HG02798 (cell line): ENCODE data around the gene COG2.

ENCODE experiments used
- ATAC-seq: cut with Tn5 transposase; IDR thresholded peaks from one replicate; pipeline ENCODE4 v1.9.1; 2021; ENCODE audit warnings: mild to moderate bottlenecking; ENCODE audit not compliant: unreplicated experiment, poor library complexity

The COG2 gene

GRCh38 chr1:230668227-230668626 is 25.9 kb downstream of the COG2 start:
- ATAC-seq = no peak

DNA sequence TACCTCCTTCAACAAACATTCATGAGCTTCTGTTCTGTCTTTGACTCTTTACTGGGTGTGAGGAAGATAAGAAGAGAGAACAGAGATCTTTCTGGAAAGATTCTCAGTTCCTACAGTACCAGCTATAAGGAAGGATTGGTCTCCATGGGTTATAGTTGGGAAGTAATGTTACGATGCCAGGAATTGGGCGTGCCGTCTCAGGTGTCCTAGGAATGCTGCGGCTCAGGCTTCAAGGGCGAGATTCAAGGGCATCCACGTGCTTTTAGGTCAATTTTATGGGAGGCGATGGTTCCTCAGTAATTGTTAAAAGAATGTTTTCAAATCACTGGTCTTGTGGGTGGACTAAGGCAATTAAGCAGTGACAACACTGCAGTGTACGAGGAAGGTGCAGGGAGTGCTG is 27.3 kb downstream of the COG2 start:
- ATAC-seq = no peak

DNA sequence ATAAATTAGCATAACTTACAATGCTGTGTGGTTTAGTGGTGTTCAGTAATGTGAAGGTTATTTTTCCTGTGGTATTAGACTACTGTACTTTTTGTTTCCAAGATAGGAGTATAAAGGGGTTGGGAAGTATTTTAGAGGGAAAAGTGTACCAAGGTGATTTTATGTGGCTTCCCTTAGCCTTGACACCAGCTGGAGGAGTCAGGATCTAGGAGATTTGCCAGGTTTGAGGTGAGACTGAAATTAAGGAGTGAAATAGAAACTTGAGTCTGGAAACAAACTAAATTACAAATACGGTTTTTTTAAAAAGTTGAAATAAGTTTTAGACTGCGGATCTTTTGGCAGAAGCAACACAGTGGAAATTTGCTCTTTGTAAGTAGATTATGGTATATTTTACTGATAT is 32.3 kb downstream of the COG2 start:
- ATAC-seq = no peak

GRCh38 chr1:230677200-230677599 is 34.9 kb downstream of the COG2 start:
- no peak for ATAC-seq

DNA sequence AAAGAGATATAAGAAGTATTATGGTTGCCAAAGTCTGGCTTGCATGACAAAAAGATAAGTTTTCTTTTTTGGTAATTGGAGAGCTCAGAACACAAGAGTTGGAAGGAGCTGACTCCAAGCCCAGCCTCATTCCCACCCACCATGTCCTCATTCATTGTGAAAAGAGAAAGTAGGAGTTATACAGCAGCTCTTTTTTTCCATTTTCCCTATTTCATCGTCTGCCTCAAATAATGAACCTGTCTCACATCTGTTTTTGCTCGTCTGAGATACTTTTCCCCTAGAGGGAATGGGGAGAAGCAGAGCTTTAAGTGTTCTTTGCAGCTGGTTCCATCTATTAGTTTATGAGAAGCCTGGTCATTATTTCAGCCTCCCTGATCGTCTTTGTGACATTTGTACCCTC is 36.9 kb downstream of the COG2 start:
- no peak for ATAC-seq

- ATAC-seq = no peak
Measured at GRCh38 chr1:230679825-230680224, 37.5 kb downstream of the COG2 start.

- ATAC-seq = no peak
Measured at GRCh38 chr1:230680300-230681025, 38.2 kb downstream of the COG2 start.

GRCh38 chr1:230681599-230681998 is 39.3 kb downstream of the COG2 start:
- ATAC-seq = no peak

DNA sequence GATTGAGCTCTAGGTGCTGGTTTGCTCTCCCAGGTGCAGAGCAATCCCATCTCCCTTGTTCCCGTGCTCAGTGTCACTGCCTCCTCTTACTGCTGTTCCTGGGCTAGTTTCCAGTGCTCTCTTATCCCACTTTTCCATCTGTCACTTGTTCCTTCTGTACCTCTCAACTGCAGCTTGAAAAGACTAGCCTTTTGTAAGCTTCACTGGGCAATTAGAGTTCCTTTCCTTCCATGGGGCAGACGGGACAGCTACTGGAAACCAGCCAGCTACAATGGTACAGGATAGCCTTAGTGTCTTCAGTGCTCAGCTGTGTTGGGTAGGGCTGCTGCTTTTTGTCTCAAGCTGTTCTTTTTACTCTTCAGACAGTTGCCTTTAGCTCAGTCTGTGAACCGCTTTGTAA is 40.0 kb downstream of the COG2 start:
- no peak for ATAC-seq

- ATAC-seq = no peak
Measured at GRCh38 chr1:230682882-230683610, 40.8 kb downstream of the COG2 start.

- ATAC-seq = no peak
Measured at GRCh38 chr1:230684146-230684545, 41.9 kb downstream of the COG2 start.

DNA sequence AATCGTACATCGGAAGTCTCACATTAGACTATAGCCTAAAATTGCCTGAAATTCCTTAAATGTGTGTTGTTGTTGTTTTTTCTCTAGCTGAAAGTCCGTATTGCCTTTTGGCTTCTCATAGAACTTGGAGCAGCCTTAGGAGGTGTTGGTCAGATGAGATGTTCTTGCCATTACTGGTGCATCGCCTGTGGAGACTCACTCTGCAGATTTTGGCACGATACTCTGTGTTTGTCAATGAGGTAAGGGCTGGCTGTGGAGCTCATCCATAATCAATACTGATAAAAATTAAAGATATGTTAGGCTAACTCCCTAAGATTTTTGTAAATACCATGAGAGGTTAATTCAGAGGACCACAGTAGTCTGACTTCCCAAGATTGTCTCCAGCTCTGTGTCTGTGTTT is 42.7 kb downstream of the COG2 start:
- ATAC-seq = no peak

- ATAC-seq = no peak
Measured at GRCh38 chr1:230686747-230687146, 44.5 kb downstream of the COG2 start.

- no peak for ATAC-seq
Measured at GRCh38 chr1:230690101-230690500, 47.8 kb downstream of the COG2 start.

DNA sequence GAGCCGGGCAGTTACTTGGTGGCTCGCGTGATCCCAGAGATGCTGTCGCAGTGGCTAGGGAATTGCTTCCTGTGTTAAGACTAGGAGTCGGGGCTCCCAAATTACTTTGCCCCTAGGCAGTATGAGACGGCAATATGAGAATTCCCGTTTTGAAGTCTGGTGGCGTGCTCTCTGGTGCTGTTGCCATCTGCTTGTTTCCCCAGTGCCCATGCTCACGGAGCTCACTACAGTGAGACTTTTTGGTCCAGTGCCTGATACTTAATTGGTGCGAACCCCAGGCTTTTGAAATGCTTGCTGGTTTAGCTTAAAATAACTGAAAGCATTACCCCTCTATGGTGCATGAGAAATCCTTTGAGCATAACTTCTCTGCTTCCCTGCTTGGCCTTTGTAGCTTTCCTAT is 49.3 kb downstream of the COG2 start:
- ATAC-seq = no peak

DNA sequence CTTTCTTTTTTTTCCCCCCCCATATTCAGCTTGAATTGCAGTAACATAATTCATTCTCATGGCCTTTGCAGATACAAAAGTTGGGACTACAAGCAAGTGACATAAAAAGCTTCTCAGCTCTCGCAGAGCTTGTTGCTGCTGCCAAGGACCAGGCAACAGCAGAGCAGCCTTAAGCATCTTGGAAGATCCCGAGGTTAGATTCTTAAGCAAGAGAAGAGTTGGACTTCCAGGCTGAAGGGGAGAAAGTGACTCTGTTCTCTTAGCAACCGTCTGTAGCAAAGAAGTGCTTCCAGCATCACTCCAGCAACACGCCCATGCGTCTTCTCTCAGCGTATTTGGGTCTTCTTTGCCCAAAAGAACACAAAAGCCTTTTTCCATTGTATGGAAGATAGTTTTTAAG is 50.9 kb downstream of the COG2 start:
- ATAC-seq = no peak

DNA sequence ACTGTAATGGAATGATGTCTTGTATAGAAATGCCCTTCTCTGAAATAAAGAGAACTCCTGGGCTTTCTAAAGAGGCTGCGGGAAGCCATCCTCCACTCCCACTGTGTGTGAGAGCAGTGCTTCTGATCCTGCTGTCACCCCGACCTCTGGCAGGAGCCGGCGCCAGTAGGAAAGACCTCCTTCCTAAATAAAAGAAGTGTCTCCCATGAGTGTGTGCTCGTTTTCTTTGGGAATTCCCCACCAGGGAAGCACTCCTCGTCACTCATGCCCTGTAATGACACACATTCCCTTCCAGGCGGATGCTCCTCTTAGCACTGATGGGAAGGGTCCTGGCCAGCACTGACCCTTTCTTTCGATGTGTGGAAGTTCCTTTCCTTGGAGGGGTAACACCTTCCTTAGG is 51.5 kb downstream of the COG2 start:
- no peak for ATAC-seq

DNA sequence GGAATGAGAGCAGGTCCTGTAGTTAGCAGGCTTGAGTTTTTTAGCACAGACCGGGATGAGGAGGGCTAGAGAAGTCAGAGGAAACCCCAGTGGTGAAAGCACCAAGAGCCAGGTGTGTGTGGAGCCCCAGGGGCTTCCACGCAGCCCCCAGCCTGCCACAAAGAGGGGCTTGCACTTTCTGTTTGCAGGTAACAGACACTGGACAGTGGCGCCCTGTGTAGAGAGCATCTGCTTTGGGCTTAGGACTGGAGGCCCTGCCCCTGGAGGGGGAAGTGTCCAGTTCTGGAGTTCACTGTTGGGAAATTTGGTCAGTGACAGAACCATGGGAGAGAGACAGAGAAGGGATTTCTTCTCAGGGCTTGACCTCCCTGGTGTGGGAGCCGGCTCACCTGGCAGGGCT is 52.2 kb downstream of the COG2 start:
- ATAC-seq = no peak

GRCh38 chr1:230694991-230695390 is 52.7 kb downstream of the COG2 start:
- no peak for ATAC-seq

- ATAC-seq = no peak
Measured at GRCh38 chr1:230696218-230696617, 53.9 kb downstream of the COG2 start.

DNA sequence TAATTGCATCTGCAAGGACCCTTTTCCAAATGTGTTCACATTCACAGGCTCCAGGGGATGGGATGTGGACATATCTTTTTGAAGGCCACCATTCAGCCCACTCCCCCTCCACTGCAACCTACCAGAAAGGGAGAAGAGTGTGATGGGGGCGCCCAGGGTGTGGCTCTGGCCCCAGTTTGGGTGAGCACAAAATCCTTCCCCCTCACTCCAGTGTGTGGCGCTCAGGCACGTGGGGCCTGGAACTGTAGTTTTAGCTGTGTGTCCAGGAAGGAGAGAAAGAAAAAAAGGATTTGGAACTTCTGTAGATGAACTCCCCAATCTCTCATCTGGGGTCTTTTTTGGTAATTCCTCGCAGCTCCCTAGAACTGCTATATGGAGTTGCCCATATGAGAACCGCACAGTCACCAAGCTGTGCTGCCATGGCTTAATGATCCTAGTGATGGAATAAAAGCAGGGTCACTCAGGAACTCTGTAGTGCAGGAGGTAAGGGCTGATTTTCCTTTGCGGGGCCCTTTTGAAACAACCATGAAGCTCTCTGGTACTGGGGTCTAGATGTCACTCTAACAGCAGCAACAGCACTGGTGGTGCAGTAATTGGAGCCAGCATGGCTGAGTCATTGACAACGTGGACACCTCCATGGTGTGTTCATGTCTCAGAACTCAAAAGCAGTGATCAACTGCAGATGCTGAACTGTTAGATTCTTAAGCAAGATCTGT is 54.6 kb downstream of the COG2 start:
- no peak for ATAC-seq
